ENCODE data around the gene LRCH1.

DNA sequence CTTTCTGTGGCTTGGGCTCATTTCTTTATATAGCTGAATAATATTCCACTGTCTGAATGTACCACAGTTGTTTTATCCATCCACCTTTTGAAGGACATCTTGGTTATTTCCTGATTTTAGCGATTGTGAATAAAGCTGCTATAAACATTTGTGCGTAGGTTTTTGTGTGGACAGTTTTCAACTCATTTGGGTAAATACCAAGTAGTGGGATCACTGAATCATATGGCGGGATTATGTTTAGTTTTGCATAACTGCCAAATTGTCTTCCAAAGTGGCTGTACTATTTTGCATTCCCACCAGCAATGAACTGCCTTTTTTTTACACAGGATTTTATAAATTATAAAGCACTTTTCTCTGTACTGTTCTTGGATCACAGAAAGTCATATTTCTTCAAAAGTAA, 13.7 kb upstream of the LRCH1 start:
- TF ChIP-seq, protein P1, sequence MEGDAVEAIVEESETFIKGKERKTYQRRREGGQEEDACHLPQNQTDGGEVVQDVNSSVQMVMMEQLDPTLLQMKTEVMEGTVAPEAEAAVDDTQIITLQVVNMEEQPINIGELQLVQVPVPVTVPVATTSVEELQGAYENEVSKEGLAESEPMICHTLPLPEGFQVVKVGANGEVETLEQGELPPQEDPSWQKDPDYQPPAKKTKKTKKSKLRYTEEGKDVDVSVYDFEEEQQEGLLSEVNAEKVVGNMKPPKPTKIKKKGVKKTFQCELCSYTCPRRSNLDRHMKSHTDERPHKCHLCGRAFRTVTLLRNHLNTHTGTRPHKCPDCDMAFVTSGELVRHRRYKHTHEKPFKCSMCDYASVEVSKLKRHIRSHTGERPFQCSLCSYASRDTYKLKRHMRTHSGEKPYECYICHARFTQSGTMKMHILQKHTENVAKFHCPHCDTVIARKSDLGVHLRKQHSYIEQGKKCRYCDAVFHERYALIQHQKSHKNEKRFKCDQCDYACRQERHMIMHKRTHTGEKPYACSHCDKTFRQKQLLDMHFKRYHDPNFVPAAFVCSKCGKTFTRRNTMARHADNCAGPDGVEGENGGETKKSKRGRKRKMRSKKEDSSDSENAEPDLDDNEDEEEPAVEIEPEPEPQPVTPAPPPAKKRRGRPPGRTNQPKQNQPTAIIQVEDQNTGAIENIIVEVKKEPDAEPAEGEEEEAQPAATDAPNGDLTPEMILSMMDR (IDR thresholded peaks at IDR 0.05) = no peak
- no peak for TF ChIP-seq POLR2A (IDR thresholded peaks at IDR 0.05)

All from lower leg skin (tissue), 3 donors.